WTC11 (cell line): Measurements from ENCODE around the gene WDR64. TPM values are rescaled to one million over a fixed set of nuclear protein-coding genes. Genes with fewer than 3 reads are reported as not detected.

Experiments
- ATAC-seq: fragments of 200-7000 bp; cut with Tn5 transposase; 2 replicates; pipeline ENCODE4 v1.10.0; 2021; ENCODE audit warnings: mild to moderate bottlenecking, moderate library complexity
- CTCF ChIA-PET: fragments of 300-600 bp; sonication (Branson Sonifier 250); formaldehyde crosslinking; loops from one replicate; lab custom pipeline; 2021; ENCODE audit warnings: antibody characterized with exemption; lab: Charles Lee
- POLR2A ChIA-PET: fragments of 350-600 bp; sonication (Branson Sonifier 250); formaldehyde crosslinking; loops from one replicate; lab custom pipeline; 2021; ENCODE audit warnings: antibody characterized with exemption; lab: Charles Lee
- DNase-seq: peaks from one replicate; pipeline ENCODE4 v3.0.0; 2021; ENCODE audit warnings: low spot score
- H3K27ac Mint-ChIP-seq: 2 replicates; pipeline ENCODE4 v1.8.0; 2021; ENCODE audit warnings: mixed read lengths
- H3K27me3 Mint-ChIP-seq: 2 replicates; pipeline ENCODE4 v1.8.0; 2021; ENCODE audit warnings: low read depth, mild to moderate bottlenecking, moderate library complexity, mixed read lengths
- H3K36me3 Mint-ChIP-seq: 2 replicates; pipeline ENCODE4 v1.8.0; 2021; ENCODE audit warnings: mixed read lengths
- H3K4me1 Mint-ChIP-seq: 2 replicates; pipeline ENCODE4 v1.8.0; 2022; ENCODE audit warnings: mixed read lengths
- H3K4me3 Mint-ChIP-seq: 2 replicates; pipeline ENCODE4 v1.8.0; 2021; ENCODE audit warnings: mild to moderate bottlenecking, moderate library complexity, mixed read lengths
- H3K9me3 Mint-ChIP-seq: 2 replicates; pipeline ENCODE4 v1.8.0; 2021; ENCODE audit warnings: mixed read lengths
- CBFB ChIP-seq: sonication (generic); formaldehyde crosslinking; IDR thresholded peaks from 2 replicates; pipeline ENCODE4 v1.8.1; 2022; ENCODE audit warnings: mild to moderate bottlenecking, low read depth, missing genetic modification reagents
- CREB1 ChIP-seq: sonication (generic); formaldehyde crosslinking; IDR thresholded peaks from 2 replicates; pipeline ENCODE4 v1.8.0; 2023; ENCODE audit warnings: mild to moderate bottlenecking, missing genetic modification reagents
- EMX1 ChIP-seq: fragments of 250-450 bp; sonication (Bioruptor Pico); IDR thresholded peaks from 2 replicates; pipeline ENCODE4 v1.8.0; 2021; ENCODE audit warnings: mild to moderate bottlenecking
- ETV6 ChIP-seq: sonication (generic); formaldehyde crosslinking; IDR thresholded peaks from 2 replicates; pipeline ENCODE4 v1.8.1; 2022; ENCODE audit warnings: mild to moderate bottlenecking, missing genetic modification reagents
- FOXJ3 ChIP-seq: sonication (generic); formaldehyde crosslinking; IDR thresholded peaks from 2 replicates; pipeline ENCODE4 v1.9.0; 2021; ENCODE audit warnings: missing genetic modification reagents, mild to moderate bottlenecking, borderline replicate concordance
- GRHL2 ChIP-seq: fragments of 250-450 bp; sonication (Bioruptor Pico); IDR thresholded peaks from 2 replicates; pipeline ENCODE4 v1.8.0; 2022; ENCODE audit warnings: mild to moderate bottlenecking, moderate library complexity; ENCODE audit not compliant: insufficient replicate concordance, severe bottlenecking
- IRF2 ChIP-seq: sonication (generic); formaldehyde crosslinking; IDR thresholded peaks from 2 replicates; pipeline ENCODE4 v1.8.0; 2022; ENCODE audit warnings: low read depth, missing genetic modification reagents, borderline replicate concordance
- MYBL2 ChIP-seq: sonication (generic); formaldehyde crosslinking; IDR thresholded peaks from 2 replicates; pipeline ENCODE4 v1.8.1; 2023; ENCODE audit warnings: mild to moderate bottlenecking, moderate library complexity, missing genetic modification reagents
- NR2C2 ChIP-seq: sonication (generic); formaldehyde crosslinking; IDR thresholded peaks from 2 replicates; pipeline ENCODE4 v1.8.0; 2022; ENCODE audit warnings: mild to moderate bottlenecking, missing genetic modification reagents
- NR3C1 ChIP-seq: sonication (generic); formaldehyde crosslinking; conservative IDR thresholded peaks from 2 replicates; pipeline ENCODE4 v1.8.1; 2023; ENCODE audit warnings: low read depth, mild to moderate bottlenecking, missing genetic modification reagents
- SMAD3 ChIP-seq: sonication (generic); formaldehyde crosslinking; IDR thresholded peaks from 2 replicates; pipeline ENCODE4 v1.8.0; 2022; ENCODE audit warnings: missing genetic modification reagents, mild to moderate bottlenecking, borderline replicate concordance
- SMAD4 ChIP-seq: sonication (generic); formaldehyde crosslinking; IDR thresholded peaks from 2 replicates; pipeline ENCODE4 v1.8.0; 2022; ENCODE audit warnings: mild to moderate bottlenecking, missing genetic modification reagents
- ZNF317 ChIP-seq: sonication (generic); formaldehyde crosslinking; IDR thresholded peaks from 2 replicates; pipeline ENCODE4 v1.8.1; 2023; ENCODE audit warnings: low read depth, mild to moderate bottlenecking, moderate library complexity, missing genetic modification reagents, borderline replicate concordance
- total RNA-seq: library from RNA; stranded (reverse); gene quantifications from 3 replicates; pipeline ENCODE4 v1.2.3, GENCODE V29; 2021
- TF ChIP-seq, protein P1 (sequence below): fragments of 250-450 bp; sonication (Bioruptor Pico); IDR thresholded peaks from 2 replicates; pipeline ENCODE4 v1.8.0; 2021; ENCODE audit warnings: mild to moderate bottlenecking
- TF ChIP-seq, protein P2 (sequence below): sonication (generic); formaldehyde crosslinking; IDR thresholded peaks from 2 replicates; pipeline ENCODE4 v1.8.0; 2023; ENCODE audit warnings: missing genetic modification reagents, mild to moderate bottlenecking, borderline replicate concordance
- TF ChIP-seq, protein P3 (sequence below): sonication (generic); formaldehyde crosslinking; IDR thresholded peaks from 2 replicates; pipeline ENCODE4 v1.8.1; 2023; ENCODE audit warnings: mild to moderate bottlenecking, moderate library complexity, missing genetic modification reagents

WDR64 gene
- total RNA-seq, 1 experiment from 2014 or later, result not detected

DNA sequence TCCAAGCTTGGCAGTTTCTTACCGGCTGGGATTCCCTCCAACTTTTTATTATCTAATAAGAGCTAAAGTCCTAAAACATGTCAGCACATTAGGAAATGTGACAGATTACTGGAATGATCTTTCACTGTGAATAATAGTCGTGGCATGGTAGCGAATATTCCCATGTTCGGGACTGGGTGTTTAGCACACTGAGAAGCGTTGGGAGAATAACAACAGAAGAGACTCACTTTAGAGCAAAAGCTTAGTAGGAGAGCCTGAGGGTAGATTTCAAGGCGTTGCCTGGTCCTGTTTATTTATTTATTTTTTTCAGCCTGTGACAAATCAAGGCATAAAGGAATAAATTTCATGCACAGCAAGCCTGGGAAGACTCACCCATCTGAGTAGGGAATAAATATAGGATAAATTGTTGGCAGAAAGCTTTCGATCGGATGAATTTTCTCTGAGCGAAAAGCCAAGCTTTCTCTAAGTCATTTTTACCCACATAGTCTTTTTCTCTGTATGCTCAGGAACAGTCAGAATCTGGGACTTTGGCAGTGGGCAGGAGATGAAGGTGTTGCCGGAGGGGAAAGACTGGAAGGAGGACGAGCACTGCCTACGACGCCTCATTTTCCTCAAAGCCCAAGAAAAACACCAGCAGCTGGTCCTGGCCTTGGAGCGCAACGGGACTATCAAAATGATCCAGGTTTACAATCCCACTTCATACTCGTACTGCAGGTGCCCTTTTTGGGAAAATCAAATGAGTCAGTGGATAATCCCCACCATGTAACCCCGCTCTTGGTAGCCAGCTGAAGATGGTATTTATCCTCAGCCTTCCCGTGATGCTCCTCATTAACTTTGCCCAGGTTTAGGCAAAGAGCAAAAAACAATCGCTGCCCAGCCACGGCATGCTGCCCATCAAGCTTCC, 97.2 kb downstream of the WDR64 start (continued):
- no peak for TF ChIP-seq MYBL2 (CRISPR knock-in tag)
- TF ChIP-seq FOXJ3 (CRISPR knock-in tag), result no peak
- TF ChIP-seq NR3C1 (CRISPR knock-in tag), result no peak
- TF ChIP-seq NR2C2 (CRISPR knock-in tag), result no peak
- TF ChIP-seq CREB1, result no peak
- no peak for TF ChIP-seq GRHL2 (CRISPR knock-in tag)
- no peak for TF ChIP-seq IRF2
- TF ChIP-seq, protein P1, sequence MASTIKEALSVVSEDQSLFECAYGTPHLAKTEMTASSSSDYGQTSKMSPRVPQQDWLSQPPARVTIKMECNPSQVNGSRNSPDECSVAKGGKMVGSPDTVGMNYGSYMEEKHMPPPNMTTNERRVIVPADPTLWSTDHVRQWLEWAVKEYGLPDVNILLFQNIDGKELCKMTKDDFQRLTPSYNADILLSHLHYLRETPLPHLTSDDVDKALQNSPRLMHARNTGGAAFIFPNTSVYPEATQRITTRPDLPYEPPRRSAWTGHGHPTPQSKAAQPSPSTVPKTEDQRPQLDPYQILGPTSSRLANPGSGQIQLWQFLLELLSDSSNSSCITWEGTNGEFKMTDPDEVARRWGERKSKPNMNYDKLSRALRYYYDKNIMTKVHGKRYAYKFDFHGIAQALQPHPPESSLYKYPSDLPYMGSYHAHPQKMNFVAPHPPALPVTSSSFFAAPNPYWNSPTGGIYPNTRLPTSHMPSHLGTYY, result no peak
- TF ChIP-seq ETV6 (CRISPR knock-in tag), result no peak
- TF ChIP-seq SMAD3 (CRISPR knock-in tag), result no peak
- no peak for TF ChIP-seq CBFB (CRISPR knock-in tag)
- TF ChIP-seq, protein P2, sequence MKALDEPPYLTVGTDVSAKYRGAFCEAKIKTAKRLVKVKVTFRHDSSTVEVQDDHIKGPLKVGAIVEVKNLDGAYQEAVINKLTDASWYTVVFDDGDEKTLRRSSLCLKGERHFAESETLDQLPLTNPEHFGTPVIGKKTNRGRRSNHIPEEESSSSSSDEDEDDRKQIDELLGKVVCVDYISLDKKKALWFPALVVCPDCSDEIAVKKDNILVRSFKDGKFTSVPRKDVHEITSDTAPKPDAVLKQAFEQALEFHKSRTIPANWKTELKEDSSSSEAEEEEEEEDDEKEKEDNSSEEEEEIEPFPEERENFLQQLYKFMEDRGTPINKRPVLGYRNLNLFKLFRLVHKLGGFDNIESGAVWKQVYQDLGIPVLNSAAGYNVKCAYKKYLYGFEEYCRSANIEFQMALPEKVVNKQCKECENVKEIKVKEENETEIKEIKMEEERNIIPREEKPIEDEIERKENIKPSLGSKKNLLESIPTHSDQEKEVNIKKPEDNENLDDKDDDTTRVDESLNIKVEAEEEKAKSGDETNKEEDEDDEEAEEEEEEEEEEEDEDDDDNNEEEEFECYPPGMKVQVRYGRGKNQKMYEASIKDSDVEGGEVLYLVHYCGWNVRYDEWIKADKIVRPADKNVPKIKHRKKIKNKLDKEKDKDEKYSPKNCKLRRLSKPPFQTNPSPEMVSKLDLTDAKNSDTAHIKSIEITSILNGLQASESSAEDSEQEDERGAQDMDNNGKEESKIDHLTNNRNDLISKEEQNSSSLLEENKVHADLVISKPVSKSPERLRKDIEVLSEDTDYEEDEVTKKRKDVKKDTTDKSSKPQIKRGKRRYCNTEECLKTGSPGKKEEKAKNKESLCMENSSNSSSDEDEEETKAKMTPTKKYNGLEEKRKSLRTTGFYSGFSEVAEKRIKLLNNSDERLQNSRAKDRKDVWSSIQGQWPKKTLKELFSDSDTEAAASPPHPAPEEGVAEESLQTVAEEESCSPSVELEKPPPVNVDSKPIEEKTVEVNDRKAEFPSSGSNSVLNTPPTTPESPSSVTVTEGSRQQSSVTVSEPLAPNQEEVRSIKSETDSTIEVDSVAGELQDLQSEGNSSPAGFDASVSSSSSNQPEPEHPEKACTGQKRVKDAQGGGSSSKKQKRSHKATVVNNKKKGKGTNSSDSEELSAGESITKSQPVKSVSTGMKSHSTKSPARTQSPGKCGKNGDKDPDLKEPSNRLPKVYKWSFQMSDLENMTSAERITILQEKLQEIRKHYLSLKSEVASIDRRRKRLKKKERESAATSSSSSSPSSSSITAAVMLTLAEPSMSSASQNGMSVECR, result no peak
- TF ChIP-seq, all 79 proteins: peak for 0

DNA sequence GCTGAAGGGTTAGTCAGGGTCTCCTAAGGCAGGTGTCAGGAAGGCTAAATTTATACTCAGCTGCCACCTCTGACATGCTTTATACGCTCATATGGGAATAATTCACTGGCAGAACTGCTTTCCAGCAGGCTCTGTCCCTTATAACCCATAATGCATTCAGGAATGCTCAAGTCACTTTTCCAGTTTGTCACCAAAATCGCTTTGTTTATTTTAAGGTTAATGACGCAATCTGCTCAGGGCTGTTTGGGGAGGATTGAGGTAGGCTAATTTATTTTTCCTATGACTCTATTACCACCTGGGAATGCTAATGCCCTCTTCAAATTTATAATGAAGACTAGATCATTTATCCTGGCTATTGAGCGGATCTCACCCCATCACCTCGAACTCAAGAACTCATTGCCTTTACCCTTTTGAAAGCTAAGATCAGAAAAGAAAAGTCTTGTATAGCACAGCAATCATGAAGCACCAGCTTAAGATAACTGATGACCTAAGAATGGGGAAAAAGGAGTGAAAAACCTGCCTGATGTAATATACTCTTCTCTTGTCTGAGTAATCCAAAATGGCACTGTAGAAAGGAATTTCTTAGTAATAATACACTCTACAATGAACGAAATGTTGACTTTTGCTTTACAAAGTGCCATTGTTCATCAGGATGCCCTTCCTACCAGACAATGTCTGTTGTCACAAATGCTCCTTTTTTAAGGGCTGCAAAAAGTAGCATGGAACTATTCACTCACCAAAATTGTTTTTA, 98.0 kb downstream of the WDR64 start:
- Mint-ChIP-seq H3K4me3 (no peak overlapping the region), H3K4me1 (peaks cover 36% of the 10 kb centered on the region), H3K9me3 (no peaks in the 10 kb centered on the region), H3K36me3 (no peaks in the 10 kb centered on the region), H3K27me3 (no peaks in the 10 kb centered on the region), H3K27ac (no peak overlapping the region)
- no peak for DNase-seq
- 0 out of 2 replicates have a peak, but pooled peaks have one; percentile 23 for TF ChIP-seq ZNF317 (CRISPR knock-in tag)
- no peak for TF ChIP-seq NR2C2 (CRISPR knock-in tag)
- ChIA-PET CTCF (no interaction called here), POLR2A (no interaction called here)
- no peak for ATAC-seq

DNA sequence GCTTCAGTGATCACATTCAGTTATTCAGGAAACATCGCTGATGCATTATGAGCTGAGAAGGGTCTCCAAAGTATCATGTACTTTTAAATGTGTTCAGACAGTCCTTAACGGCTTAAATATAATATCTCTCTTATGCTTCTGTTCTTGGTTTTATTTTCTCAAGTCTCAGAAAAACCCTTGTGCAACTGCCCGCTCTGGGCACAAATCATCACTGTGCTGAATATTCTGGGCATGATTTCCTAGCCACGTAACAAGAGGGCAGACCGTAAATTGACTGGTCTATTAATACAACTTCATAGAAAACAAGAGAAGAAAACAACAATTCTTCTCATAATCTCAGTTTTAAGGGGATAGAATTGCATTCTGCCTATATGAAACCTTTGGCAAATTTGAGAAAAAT, 99.4 kb downstream of the WDR64 start:
- no peak for DNase-seq
- no peak for ATAC-seq
- Mint-ChIP-seq H3K36me3 (no peaks in the 10 kb centered on the region), H3K4me1 (peaks cover 36% of the 10 kb centered on the region), H3K4me3 (no peak overlapping the region), H3K27me3 (no peaks in the 10 kb centered on the region), H3K27ac (no peak overlapping the region), H3K9me3 (peaks cover 8% of the 10 kb centered on the region)
- CTCF ChIA-PET, result no interaction called here
- TF ChIP-seq MYBL2 (CRISPR knock-in tag) (no peak), SMAD4 (no peak), EMX1 (CRISPR knock-in tag) (no peak)
- TF ChIP-seq, protein P3, sequence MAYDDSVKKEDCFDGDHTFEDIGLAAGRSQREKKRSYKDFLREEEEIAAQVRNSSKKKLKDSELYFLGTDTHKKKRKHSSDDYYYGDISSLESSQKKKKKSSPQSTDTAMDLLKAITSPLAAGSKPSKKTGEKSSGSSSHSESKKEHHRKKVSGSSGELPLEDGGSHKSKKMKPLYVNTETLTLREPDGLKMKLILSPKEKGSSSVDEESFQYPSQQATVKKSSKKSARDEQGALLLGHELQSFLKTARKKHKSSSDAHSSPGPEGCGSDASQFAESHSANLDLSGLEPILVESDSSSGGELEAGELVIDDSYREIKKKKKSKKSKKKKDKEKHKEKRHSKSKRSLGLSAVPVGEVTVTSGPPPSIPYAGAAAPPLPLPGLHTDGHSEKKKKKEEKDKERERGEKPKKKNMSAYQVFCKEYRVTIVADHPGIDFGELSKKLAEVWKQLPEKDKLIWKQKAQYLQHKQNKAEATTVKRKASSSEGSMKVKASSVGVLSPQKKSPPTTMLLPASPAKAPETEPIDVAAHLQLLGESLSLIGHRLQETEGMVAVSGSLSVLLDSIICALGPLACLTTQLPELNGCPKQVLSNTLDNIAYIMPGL (CRISPR knock-in tag), result no peak
- POLR2A ChIA-PET, result no interaction called here
